Transverse colon (tissue), 4 donors: ENCODE measurements around the gene TBC1D22B. TPM values are rescaled to one million over a fixed set of nuclear protein-coding genes. Genes with fewer than 3 reads are reported as not detected.

Source experiments
- DNase-seq: peaks from one replicate; pipeline ENCODE4 v3.0.0-alpha.2; 2019
- H3K27ac ChIP-seq, 4 donors: fragments of 200-600 bp; sonication (generic); 2 replicates each; pipeline ENCODE4 v1.5.1; 2016 to 2018; ENCODE audit warnings: inconsistent platforms in 4 of 4
- H3K27me3 ChIP-seq: fragments of 200-600 bp; sonication (generic); 2 replicates; pipeline ENCODE4 v1.5.1; 2017; ENCODE audit warnings: inconsistent platforms
- H3K36me3 ChIP-seq, 4 donors: fragments of 200-600 bp; sonication (generic); 2 replicates each; pipeline ENCODE4 v1.5.1; 2017 to 2019; ENCODE audit warnings: inconsistent platforms in 4 of 4
- H3K4me1 ChIP-seq, 4 donors: fragments of 200-600 bp; sonication (generic); 2 replicates each; pipeline ENCODE4 v1.5.1; 2017 to 2020; ENCODE audit warnings: inconsistent platforms in 4 of 4
- H3K4me3 ChIP-seq, 4 donors: fragments of 200-600 bp; sonication (generic); 1 replicate in 1 of 4; 2 replicates in 3 of 4; pipeline versions ENCODE4 v1.5.1 to v1.6.1; 2017 to 2019; ENCODE audit warnings: inconsistent platforms in 4 of 4
- H3K9me3 ChIP-seq, 2 donors: fragments of 200-600 bp; sonication (generic); 2 replicates each; pipeline ENCODE4 v1.5.1; 2017 to 2019; ENCODE audit warnings: inconsistent platforms in 2 of 2
- CTCF ChIP-seq, 5 experiments: fragments of 200-600 bp in 3 of 5; fragments of 450-650 bp in 2 of 5; sonication (generic) in 3 of 5; IDR thresholded peaks; 1 replicate in 2 of 5; 2 replicates in 3 of 5; pipeline ENCODE4 v1.5.1; 2016 to 2017; ENCODE audit warnings: antibody characterized with exemption in 5 of 5, inconsistent platforms in 3 of 5, mild to moderate bottlenecking in 2 of 5, moderate library complexity in 1 of 5
- EP300 ChIP-seq: sonication (generic); formaldehyde crosslinking; IDR thresholded peaks from one replicate; pipeline ENCODE4 v1.6.1; 2017; ENCODE audit warnings: antibody characterized with exemption, low read depth
- POLR2A ChIP-seq: fragments of 450-650 bp; IDR thresholded peaks from one replicate; pipeline ENCODE4 v1.6.1; 2016; ENCODE audit warnings: antibody characterized with exemption, mild to moderate bottlenecking, moderate library complexity
- POLR2AphosphoS5 ChIP-seq, 3 donors: sonication (generic); formaldehyde crosslinking; IDR thresholded peaks; one replicate each; pipeline ENCODE4 v1.6.1; 2016; ENCODE audit warnings: antibody characterized with exemption in 3 of 3
- WGBS, 2 donors: methylation state at CpG; one replicate each; pipeline ENCODE4 v1.1.5; 2018; ENCODE audit warnings: low coverage in 1 of 2; 5-methylcytosine and 5-hydroxymethylcytosine counted together
- in situ Hi-C, 4 donors: fragments of 200-750 bp; cut with MboI; loops; one replicate each; pipeline versions ENCODE4 v1.15.0 to v1.15.1; 2017; ENCODE audit warnings: low sequenced_read_pairs in 3 of 4, low pct_ligation_motif_present in 1 of 4, low pct_unique_long_range_greater_than_20kb in 1 of 4
- intact Hi-C: fragments of 100-400 bp; cut with DNase I; formaldehyde crosslinking; loops from one replicate; pipeline ENCODE4 v1.15.1; 2023; ENCODE audit warnings: low total_unique reads
- total RNA-seq, 4 donors: library from RNA; depleted of rRNA; stranded (reverse); fragments of >200 nt; gene quantifications; one replicate each; pipeline ENCODE4 v1.1.0, GENCODE V29; 2016

TBC1D22B gene
- total RNA-seq, 4 donors from 2014 or later: 9.0 to 15.7 (median 12.6) TPM

DNA sequence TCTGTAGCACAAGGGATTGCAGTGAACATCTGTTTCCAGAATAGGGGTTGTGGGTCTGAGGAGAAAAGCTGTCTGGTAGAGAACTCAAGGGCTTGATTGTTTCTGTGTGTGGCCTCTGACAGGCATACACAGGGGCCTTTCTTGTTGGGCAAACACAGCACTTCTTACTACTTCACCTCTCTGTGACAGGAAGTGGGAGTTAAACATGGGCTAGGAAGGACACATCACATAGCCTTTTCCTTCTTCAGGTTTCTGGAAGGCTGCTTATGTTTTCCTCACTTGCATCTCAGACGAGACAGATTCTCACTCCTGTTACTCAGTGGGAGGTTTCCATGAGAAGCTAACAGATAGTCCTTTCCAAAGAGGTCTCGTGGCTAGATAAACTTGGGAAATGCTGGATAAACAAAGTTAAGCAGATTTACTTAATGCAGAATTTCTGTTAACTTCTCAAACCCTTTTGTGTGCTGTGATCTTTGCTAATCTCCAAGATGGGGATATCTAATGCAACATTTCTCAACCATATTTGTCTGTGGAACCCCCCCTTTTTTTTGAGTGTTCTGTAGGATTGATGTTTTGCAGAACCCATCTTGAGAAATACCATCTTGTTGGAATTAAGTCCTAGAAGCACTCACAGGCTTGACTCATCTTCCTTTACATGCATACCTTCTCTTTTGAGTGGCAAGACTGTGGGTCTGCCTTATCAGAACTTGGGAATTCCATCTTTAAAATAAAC, 54.3 kb downstream of the TBC1D22B start:
- Histone ChIP-seq H3K27me3 (no peaks in the 10 kb centered on the region), H3K27ac (no peak overlapping the region), H3K36me3 (peaks cover 0 to 26% (median 12%) of the 10 kb centered on the region in 4 donors), H3K4me3 (no peak overlapping the region), H3K4me1 (peaks cover 0 to 12% (median 4%) of the 10 kb centered on the region in 4 donors), H3K9me3 (no peaks in the 10 kb centered on the region)
- in situ Hi-C loops (no loop called here), intact Hi-C loops (no loop called here)
- TF ChIP-seq POLR2AphosphoS5 (IDR thresholded peaks at IDR 0.05): no peak
- TF ChIP-seq POLR2A: no peak
- DNase-seq: no peak
- WGBS, 2 donors: 65 to 81% methylated on average over 2 of the region's 2 CpGs

DNA sequence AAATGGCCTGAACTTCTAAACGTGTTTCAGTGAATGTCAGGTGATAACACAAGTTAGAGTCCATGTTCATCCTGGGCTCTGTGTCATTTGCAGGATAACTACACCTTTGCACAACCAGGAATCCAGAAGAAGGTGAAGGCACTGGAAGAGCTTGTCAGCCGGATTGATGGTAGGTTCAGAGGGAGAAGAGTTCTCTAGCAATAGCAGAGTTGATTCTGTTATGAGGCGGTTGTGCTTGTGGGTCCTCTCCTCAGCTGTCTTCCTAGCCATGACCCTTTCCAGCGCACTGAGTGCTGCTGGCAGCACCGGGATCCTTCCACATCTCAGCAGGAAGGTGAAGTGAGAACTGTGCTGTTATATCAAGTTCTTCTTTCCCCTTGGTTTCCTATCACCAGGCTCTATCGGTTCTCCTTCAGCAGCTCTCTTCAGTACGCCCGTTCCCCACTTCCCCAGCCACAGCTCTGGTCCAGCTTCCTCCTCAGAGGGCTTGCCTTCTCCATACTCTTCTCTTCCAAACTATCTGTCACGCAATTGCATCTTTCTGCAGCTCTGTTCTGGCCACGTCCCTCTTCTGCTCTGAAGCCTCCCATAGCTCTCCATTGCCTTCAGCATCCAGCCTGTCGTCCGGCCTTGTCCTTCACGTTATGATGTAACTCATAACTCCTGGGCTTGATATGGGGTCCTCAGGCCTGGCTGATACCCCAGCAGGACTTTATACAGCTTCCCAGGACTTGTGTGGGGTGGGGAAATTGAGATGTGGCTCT, 56.3 kb downstream of the TBC1D22B start:
- Histone ChIP-seq H3K36me3 (peaks cover 0 to 36% (median 15%) of the 10 kb centered on the region in 4 donors), H3K27ac (no peak overlapping the region), H3K9me3 (no peaks in the 10 kb centered on the region), H3K4me1 (no peaks in the 10 kb centered on the region), H3K27me3 (no peaks in the 10 kb centered on the region), H3K4me3 (no peak overlapping the region)
- WGBS, 2 donors: 92% methylated on average over 7 to 13 of the region's 13 CpGs
- no peak for TF ChIP-seq POLR2A
- TF ChIP-seq EP300: no peak
- no peak for TF ChIP-seq CTCF (IDR thresholded peaks at IDR 0.05)
- TF ChIP-seq POLR2AphosphoS5 (IDR thresholded peaks at IDR 0.05): no peak
- intact Hi-C loops: no loop called here
- no peak for DNase-seq
- in situ Hi-C loops: no loop called here

- H3K4me1 ChIP-seq: no peaks in the 10 kb centered on the region
- intact Hi-C loops: no loop called here
- no peaks in the 10 kb centered on the region for H3K9me3 ChIP-seq
- peaks cover 0 to 36% (median 15%) of the 10 kb centered on the region in 4 donors for H3K36me3 ChIP-seq
- H3K27ac ChIP-seq: no peak overlapping the region
- no peak overlapping the region for H3K4me3 ChIP-seq
- 53 to 65% methylated on average over 5 to 6 of the region's 6 CpGs for WGBS, 2 donors
- no peaks in the 10 kb centered on the region for H3K27me3 ChIP-seq
- in situ Hi-C loops: no loop called here
- DNase-seq: peak; percentile 12
- TF ChIP-seq EP300: no peak
- TF ChIP-seq CTCF (IDR thresholded peaks at IDR 0.05): peak in 2 of 5 experiments; percentile 26 to 28
Measured at GRCh38 chr6:37314487-37315156, 57.0 kb downstream of the TBC1D22B start.

GRCh38 chr6:37315157-37315515, 57.6 kb downstream of the TBC1D22B start:
- TF ChIP-seq EP300: no peak
- no peak for TF ChIP-seq POLR2AphosphoS5 (IDR thresholded peaks at IDR 0.05)
- TF ChIP-seq POLR2A: no peak
- TF ChIP-seq CTCF (IDR thresholded peaks at IDR 0.05): no peak
- Histone ChIP-seq H3K27ac (no peak overlapping the region), H3K4me1 (no peaks in the 10 kb centered on the region), H3K4me3 (no peak overlapping the region), H3K36me3 (peaks cover 0 to 36% (median 15%) of the 10 kb centered on the region in 4 donors), H3K27me3 (no peaks in the 10 kb centered on the region), H3K9me3 (no peaks in the 10 kb centered on the region)
- intact Hi-C loops (no loop called here), in situ Hi-C loops (no loop called here)
- DNase-seq: no peak
- 88 to 100% methylated on average over 3 to 7 of the region's 7 CpGs for WGBS, 2 donors
